HG03342 (cell line): ENCODE results near the gene RADIL.
A peak's percentile ranks its signal among the peaks of the same experiment; 100 is the strongest.
"Not testable (repeated sequence)": the region's sequence is repeated elsewhere in the genome, so short reads cannot be mapped to it uniquely, and the experiment has no call there.

Experiments used
- ATAC-seq: cut with Tn5 transposase; IDR thresholded peaks from one replicate; pipeline ENCODE4 v1.9.1; 2021; ENCODE audit warnings: mild to moderate bottlenecking, moderate library complexity; ENCODE audit not compliant: unreplicated experiment

Gene RADIL

DNA sequence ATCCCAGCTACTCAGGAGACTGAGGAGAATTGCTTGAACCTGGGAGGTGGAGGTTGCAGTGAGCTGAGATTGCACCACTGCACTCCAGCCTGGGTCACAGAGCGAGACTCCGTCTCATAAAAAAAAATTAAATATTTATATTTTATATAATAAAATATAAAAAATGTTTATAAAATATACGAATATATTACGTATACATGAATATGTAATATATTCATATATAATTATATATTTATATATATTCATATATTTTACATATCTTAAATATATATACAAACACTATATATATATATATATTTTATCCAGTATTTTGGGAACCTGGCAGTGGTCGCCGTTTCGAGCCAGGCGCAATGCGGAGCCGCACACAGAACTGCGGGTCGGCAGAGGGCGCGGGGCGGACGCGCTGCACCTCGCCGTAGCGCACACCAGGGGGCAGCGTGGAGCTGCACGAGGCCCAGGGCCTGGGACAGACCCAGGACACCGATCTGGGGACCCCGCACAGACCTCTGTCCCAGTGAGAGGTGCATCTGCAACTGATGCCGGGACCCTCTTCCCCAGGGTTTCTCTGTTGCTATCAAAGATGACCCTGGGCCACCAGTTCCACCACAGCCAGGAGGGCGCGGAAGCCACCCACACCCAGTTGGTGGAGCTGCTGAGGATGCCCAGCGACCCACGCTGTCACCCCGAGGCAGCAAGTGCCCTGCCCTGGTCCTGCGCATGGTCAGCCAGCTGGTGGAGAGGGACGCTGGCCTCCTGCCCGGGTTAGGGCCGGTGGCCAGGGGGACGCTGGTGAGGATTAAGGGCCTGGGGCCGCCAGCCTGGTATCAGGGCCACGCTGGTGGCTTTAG, 85.4 kb downstream of the RADIL start:
- ATAC-seq: peak; percentile 82

DNA sequence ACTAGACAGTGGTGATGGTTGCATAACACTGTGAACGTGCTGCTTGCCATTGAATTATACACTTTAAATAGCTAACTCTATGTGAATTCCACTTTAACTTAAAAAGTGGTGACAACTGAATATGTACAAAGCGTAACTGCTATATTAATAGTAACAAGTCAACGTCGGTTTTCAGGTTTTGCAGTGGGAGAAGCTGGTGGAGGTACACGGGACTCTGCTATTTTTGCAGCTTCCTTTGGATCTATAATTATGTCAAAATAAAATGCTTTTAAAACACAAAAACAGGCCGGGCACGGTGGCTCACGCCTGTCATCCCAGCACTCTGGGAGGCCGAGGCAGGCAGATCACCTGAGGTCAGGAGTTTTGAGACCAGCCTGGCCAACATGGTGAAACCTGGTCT, 87.1 kb downstream of the RADIL start:
- ATAC-seq: no peak

- no peak for ATAC-seq
These were observed 88.7 kb downstream of the RADIL start for GRCh38 chr7:4794591-4795350.

DNA sequence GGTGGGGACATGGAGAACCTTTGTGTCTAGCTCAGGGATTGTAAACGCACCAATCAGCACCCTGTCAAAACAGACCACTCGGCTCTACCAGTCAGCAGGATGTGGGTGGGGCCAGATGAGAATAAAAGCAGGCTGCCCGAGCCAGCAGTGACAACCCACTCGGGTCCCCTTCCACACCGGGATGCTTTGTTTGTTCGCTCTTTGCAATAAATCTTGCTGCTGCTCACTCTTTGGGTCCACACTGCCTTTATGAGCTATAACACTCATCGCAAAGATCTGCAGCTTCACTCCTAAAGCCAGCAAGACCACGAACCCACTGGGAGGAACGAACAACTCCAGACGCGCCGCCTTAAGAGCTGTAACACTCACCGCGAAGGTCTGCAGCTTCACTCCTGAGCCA, 89.3 kb downstream of the RADIL start:
- ATAC-seq: not testable (repeated sequence)

DNA sequence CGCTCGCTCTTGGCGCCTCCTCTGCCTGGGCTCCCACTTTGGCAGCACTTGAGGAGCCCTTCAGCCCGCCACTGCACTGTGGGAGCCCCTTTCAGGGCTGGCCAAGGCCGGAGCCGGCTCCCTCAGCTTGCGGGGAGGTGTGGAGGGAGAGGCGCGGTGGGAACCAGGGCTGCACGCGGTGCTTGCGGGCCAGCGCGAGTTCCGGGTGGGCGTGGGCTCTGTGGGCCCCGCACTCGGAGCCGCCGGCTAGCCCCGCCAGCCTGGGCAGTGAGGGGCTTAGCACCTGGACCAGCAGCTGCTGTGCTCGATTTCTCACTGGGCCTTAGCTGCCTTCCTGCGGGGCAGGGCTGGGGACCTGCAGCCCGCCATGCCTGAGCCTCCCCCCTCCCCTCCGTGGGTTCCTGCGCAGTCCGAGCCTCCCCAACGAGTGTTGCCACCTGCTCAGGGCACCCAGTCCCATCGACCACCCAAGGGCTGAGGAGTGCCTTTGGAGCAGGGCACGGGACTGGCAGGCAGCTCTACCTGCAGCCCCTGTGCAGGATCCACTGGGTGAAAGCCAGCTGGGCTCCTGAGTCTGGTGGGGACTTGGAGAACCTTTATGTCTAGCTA, 90.0 kb downstream of the RADIL start:
- not testable (repeated sequence) for ATAC-seq

- no peak for ATAC-seq
These were observed 90.9 kb downstream of the RADIL start for GRCh38 chr7:4792537-4793126.

- ATAC-seq: no peak
These were observed 91.6 kb downstream of the RADIL start for GRCh38 chr7:4791738-4792536.

DNA sequence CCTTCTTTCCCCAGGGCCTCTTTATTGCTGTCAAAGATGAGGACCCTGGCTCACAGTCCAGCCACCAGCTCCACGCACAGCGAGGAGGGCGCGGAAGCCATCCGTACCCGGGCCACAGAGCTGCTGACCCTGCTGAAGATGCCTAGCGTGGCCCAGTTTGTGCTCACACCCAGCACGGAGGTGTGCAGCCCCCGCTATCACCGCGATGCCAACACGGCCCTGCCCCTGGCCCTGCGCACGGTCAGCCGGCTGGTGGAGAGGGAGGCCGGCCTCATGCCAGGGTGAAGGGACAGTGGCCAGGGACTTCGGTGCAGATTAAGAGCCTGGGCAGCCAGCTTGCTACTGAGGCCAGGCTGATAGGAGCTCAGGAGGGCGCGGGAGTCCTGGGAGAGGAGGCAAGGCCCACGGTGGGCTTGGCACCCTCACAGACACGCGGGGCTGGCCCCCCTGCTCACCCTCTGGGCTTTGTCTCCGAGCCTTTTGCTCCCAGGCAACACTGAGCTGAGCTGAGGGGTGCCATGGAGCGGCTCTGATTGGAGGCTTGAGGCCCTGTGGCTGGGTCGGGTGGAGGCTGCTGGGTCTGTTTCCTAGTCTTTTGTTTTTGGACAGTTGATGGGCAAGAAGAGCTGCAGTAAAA, 92.3 kb downstream of the RADIL start:
- ATAC-seq: no peak

- ATAC-seq: no peak
These were observed 93.0 kb downstream of the RADIL start for GRCh38 chr7:4790516-4790991.

- ATAC-seq: no peak
These were observed 93.4 kb downstream of the RADIL start for GRCh38 chr7:4790078-4790465.

DNA sequence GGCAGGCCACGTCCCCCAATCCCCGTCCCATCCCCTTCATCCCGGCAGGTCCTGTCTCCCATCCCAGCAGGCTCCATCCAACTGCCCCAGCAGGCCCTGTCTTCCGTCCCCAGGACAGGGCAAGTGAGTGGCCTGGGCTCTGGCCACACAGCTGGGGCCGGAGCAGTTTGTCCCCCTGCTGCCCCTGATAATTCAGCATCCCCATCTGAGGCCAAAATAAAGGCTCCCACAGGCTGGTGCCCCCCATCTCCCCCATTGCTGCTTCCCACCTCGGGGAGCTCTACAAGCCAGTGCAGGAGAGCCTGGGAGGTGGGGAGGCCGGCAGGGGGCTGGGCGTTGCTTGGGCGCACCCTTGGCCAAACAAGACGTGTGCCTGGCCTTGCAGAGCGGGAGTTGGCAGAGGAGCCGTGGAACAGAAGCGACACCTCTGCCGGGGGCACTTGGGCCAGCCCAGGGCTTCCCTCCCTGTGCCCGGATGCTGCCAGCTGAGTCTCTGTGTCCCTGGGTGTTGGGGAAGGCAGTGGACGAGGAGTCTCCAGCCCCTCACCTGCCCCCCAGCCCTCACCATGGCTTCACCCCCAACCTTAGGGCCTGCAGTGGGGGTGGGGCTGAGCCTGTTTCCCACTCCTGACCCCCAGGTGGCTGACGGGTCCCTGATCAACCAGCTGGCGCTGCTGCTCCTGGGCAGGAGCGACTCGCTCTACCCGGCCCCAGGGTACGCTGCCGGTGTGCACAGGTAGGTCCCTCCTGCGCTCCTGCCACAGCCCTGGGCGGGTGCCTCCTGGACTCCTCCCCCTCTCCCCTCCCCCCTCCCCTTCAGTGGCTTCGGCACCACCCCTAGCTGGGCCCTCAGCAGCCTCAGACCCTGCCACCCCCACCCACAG, 94.1 kb downstream of the RADIL start:
- no peak for ATAC-seq

DNA sequence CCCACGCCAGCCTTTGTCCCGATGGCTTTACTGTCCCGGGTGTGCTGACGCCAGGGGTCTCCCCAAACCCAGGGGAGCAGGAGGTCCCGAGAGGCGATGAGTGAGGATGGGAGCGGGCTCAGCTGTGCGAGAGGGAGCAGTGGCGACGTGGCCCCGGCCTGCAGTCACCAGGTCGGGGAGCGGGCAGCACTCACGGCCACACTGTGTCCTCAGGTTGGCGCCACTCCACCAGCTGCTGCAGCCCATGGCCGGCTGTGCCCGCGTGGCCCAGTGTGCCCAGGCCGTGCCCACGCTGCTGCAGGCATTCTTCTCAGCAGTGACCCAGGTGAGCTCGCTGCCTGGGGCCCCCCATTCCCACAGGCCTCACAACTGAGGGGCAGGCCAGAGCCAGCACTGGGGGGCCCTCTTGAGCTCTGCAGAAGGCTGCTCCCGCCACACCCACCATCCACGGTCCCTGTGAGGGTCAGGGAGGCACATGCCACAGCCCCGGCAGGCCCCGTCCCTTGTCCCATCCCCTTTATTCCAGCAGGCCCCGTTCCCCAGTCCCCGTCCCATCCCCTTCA, 94.8 kb downstream of the RADIL start:
- ATAC-seq: no peak

DNA sequence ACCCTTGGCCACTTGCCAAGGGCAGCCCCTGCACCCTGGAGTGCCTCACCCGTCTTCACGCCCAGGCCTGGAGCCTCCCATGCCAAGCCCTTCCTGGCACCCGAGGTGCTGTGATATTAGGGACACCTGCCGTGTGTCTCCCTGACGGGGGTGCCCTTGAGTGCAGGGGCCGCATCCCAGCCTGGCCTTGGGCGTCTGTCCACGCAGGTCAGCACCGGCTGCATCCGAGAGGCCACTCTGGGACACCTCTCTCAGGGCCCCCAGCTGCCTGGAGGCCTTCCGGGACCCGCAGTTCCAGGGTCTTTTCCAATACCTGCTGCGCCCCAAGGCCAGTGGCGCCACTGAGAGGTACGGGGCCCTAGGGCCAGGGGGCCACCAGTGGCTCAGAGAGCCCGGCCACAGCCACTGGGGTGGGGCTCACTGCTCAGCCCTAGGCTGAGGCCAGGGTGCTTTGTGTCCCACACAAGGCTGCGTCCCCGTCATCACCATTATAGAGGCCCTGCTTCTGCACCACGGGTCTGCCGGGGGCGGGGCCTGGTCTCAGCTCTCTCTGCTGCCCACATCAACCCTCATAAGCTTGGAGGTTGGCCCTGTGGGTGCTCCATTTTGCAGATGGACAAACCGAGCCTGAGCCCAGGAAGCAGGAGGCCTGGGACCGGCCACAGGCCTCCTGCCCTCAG, 95.4 kb downstream of the RADIL start:
- no peak for ATAC-seq

GRCh38 chr7:4787541-4787940, 96.0 kb downstream of the RADIL start:
- ATAC-seq: no peak

GRCh38 chr7:4786015-4786414, 97.5 kb downstream of the RADIL start:
- ATAC-seq: no peak

DNA sequence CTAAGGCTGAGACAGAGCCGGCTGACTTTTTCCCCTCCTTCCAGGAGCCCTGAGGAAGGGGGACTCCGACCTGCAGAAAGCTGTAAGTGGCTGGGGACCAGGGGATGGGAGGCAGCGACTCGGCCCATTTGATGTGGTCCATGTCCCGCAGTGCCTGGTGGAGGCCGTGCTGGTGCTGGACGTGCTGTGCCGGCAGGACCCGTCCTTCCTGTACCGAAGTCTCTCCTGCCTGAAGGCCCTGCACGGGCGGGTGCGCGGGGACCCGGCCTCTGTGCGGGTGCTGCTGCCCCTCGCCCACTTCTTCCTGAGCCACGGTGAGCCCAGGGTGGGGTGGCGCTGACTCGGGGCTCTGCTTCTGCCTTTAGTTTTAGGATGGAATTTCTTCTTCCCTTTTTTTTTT, 98.1 kb downstream of the RADIL start:
- no peak for ATAC-seq

- ATAC-seq: no peak
These were observed 98.7 kb downstream of the RADIL start for GRCh38 chr7:4784799-4785198.

DNA sequence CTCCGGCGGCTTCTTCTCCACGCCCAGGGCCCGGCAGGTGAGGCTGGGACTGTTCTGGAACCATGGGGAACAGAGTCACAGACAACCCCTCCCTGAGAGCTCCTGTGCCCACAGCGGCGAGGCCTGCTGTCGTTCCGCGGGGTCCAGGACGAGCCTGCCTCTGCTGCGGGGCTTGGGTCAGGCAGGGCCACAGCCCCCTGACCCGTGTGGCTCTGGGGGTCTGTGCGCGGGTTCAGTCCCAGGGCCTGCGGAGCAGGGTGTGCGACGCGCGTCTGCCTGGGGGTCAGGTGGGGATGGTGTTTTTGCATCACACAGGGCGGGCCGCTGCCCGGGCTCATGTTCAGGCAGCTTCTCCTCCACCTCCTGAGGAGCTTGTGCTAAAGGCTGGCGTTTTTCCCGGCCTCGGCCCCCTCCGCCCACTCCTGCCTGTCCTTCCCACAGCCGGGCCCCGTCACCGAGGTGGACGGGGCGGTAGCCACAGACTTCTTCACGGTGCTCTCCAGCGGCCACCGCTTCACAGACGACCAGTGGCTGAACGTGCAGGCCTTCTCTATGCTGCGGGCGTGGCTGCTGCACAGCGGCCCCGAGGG, 99.7 kb downstream of the RADIL start:
- no peak for ATAC-seq
